Upper lobe of left lung (tissue), 6 donors: Measurements from ENCODE around the gene KRTAP5-5. TPM values are rescaled to one million over a fixed set of nuclear protein-coding genes. Genes with fewer than 3 reads are reported as not detected.
"Not testable (repeated sequence)": the region's sequence is repeated elsewhere in the genome, so short reads cannot be mapped to it uniquely, and the experiment has no call there.

Experiments used
- ATAC-seq, 2 donors: fragments of 200-7000 bp; cut with Tn5 transposase; one replicate each; pipeline ENCODE4 v1.9.1; 2022; ENCODE audit warnings: mild to moderate bottlenecking in 2 of 2, moderate library complexity in 2 of 2; ENCODE audit not compliant: low FRiP score in 2 of 2
- DNase-seq, 2 donors: peaks; one replicate each; pipeline ENCODE4 v3.0.0-alpha.2; 2019 to 2020
- H3K27ac ChIP-seq, 4 donors: fragments of 200-600 bp; sonication (generic); one replicate each; pipeline ENCODE4 v1.5.1; 2016 to 2019
- H3K27me3 ChIP-seq, 4 donors: fragments of 200-600 bp; sonication (generic); one replicate each; pipeline ENCODE4 v1.5.1; 2017 to 2019
- H3K36me3 ChIP-seq, 4 donors: fragments of 200-600 bp; sonication (generic); one replicate each; pipeline ENCODE4 v1.5.1; 2016 to 2019
- H3K4me1 ChIP-seq, 4 donors: fragments of 200-600 bp; sonication (generic); one replicate each; pipeline ENCODE4 v1.5.1; 2018 to 2019
- H3K4me3 ChIP-seq, 4 donors: fragments of 200-600 bp; sonication (generic); one replicate each; pipeline ENCODE4 v1.5.1; 2017 to 2019; ENCODE audit warnings: mild to moderate bottlenecking in 2 of 4, moderate library complexity in 1 of 4
- H3K9me3 ChIP-seq, 4 donors: fragments of 200-600 bp; sonication (generic); one replicate each; pipeline ENCODE4 v1.5.1; 2018 to 2019
- EP300 ChIP-seq, 4 donors: sonication (generic); formaldehyde crosslinking; IDR thresholded peaks; one replicate each; pipeline ENCODE4 v1.5.1; 2017; ENCODE audit warnings: antibody characterized with exemption in 4 of 4, control low read depth in 2 of 4
- POLR2A ChIP-seq, 4 donors: fragments of 450-650 bp; IDR thresholded peaks; one replicate each; pipeline ENCODE4 v1.5.1; 2016 to 2017; ENCODE audit warnings: antibody characterized with exemption in 4 of 4, mild to moderate bottlenecking in 2 of 4
- POLR2AphosphoS5 ChIP-seq, 2 donors: sonication (generic); formaldehyde crosslinking; IDR thresholded peaks; one replicate each; pipeline ENCODE4 v1.5.1; 2017; ENCODE audit warnings: antibody characterized with exemption in 2 of 2
- WGBS, 2 donors: methylation state at CpG; one replicate each; pipeline ENCODE4 v1.1.5; 2017 to 2018; 5-methylcytosine and 5-hydroxymethylcytosine counted together
- total RNA-seq, 6 donors: library from RNA; depleted of rRNA in 4 of 6; stranded (reverse); fragments of >200 nt in 4 of 6; gene quantifications; one replicate each; pipeline versions ENCODE4 v1.1.0 to v1.2.1, GENCODE V29; 2016 to 2021
- TF ChIP-seq, protein P1 (sequence below), 6 experiments: fragments of 450-650 bp in 4 of 6; fragments of 200-600 bp in 2 of 6; sonication (generic) in 2 of 6; IDR thresholded peaks; one replicate each; pipeline ENCODE4 v1.5.1; 2016 to 2019; ENCODE audit warnings: antibody characterized with exemption in 6 of 6
- donor health status: DM: no; HTN: no; CAD: no; lungs with moderate emphysema.
- donor health status: DM: no; HTN: yes; CAD: no; lungs with severe emphysema.

Gene KRTAP5-5
- total RNA-seq, 6 donors from 2014 or later, result not detected

DNA sequence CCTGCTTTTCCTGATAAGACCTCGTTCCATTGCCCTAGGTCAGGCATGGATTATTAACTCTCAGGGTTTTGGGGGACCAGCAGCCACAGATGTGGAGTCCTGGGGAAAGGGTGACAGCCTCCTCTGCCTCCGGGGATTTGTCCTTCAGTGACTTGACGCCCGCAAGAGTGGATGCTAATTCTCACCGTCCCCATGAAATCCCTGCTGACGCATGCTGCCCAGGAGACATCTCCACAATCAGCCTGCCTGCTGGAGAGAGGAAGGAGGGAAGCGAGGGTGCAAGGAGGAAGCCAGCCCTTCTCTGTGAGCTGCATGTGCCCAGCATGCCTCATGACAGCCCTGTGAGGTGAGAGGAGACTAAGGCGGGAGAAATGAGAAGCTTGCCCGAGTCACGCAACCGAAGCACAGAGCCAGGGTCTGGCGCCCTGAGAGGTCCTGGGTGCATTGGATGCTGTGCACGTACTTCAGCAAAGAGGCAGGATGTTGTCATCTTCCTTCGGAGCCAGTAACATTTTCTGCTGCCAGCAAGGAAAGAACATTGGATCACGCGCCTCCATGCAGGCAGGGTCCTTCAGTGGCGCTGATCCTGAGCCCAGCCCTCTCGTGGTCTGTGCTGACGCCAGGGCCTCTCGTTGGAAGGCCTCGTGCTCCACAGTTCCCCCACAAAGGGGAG is 40.1 kb downstream of the KRTAP5-5 start:
- H3K27ac ChIP-seq, result no peak overlapping the region
- DNase-seq (no peak), ATAC-seq (peak in 1 of 2 donors; percentile 40)
- H3K4me3 ChIP-seq, result no peak overlapping the region
- no peaks in the 10 kb centered on the region for H3K36me3 ChIP-seq
- WGBS, 2 donors, result 63 to 66% methylated on average over 13 to 19 of the region's 21 CpGs
- no peaks in the 10 kb centered on the region for H3K9me3 ChIP-seq
- H3K27me3 ChIP-seq, result no peaks in the 10 kb centered on the region
- no peaks in the 10 kb centered on the region for H3K4me1 ChIP-seq
- no peak for TF ChIP-seq EP300 (IDR thresholded peaks at IDR 0.05)
- no peak for TF ChIP-seq POLR2AphosphoS5 (IDR thresholded peaks at IDR 0.05)
- no peak for TF ChIP-seq POLR2A (IDR thresholded peaks at IDR 0.05)
- TF ChIP-seq, protein P1, sequence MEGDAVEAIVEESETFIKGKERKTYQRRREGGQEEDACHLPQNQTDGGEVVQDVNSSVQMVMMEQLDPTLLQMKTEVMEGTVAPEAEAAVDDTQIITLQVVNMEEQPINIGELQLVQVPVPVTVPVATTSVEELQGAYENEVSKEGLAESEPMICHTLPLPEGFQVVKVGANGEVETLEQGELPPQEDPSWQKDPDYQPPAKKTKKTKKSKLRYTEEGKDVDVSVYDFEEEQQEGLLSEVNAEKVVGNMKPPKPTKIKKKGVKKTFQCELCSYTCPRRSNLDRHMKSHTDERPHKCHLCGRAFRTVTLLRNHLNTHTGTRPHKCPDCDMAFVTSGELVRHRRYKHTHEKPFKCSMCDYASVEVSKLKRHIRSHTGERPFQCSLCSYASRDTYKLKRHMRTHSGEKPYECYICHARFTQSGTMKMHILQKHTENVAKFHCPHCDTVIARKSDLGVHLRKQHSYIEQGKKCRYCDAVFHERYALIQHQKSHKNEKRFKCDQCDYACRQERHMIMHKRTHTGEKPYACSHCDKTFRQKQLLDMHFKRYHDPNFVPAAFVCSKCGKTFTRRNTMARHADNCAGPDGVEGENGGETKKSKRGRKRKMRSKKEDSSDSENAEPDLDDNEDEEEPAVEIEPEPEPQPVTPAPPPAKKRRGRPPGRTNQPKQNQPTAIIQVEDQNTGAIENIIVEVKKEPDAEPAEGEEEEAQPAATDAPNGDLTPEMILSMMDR (IDR thresholded peaks at IDR 0.05), result no peak

DNA sequence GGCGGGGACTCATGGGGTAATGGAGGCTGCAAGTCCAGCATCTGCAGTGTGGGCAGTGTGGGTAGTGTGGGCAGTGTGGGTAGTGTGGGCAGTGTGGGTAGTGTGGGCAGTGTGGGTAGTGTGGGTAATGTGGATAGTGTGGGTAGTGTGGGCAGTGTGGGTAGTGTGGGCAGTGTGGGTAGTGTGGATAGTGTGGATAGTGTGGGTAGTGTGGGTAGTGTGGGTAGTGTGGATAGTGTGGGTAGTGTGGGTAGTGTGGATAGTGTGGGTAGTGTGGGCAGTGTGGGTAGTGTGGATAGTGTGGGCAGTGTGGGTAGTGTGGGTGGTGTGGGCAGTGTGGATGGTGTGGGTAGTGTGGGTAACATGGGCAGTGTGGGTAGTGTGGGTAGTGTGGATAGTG is 40.9 kb downstream of the KRTAP5-5 start:
- H3K9me3 ChIP-seq, ATAC-seq, DNase-seq, H3K4me3 ChIP-seq, H3K36me3 ChIP-seq, H3K27me3 ChIP-seq, H3K27ac ChIP-seq, H3K4me1 ChIP-seq: not testable (repeated sequence)
- WGBS, 2 donors, result 89 to 92% methylated on average over 1 of the region's 1 CpG

DNA sequence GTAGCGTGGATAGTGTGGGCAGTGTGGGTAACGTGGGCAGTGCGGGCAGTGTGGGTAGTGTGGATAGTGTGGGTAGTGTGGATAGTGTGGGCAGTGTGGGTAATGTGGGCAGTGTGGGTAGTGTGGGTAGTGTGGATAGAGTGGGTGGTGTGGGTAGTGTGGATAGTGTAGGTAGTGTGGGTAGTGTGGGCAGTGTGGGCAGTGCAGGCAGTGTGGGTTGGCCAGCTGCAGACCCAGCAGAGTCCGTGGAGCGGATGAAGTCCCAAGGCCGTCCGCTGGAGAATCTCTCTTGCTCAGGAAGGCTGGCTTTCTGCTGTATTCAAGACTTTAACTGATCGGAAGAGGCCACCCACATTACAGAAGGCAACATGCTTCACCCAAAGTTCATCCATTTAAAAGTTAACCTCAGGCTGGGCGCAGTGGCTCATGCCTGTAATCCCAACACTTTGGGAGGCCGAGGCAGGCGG is 41.4 kb downstream of the KRTAP5-5 start:
- no peak overlapping the region for H3K4me3 ChIP-seq
- DNase-seq (no peak), ATAC-seq (no peak)
- no peaks in the 10 kb centered on the region for H3K4me1 ChIP-seq
- 85 to 90% methylated on average over 11 of the region's 11 CpGs for WGBS, 2 donors
- H3K27me3 ChIP-seq, result no peaks in the 10 kb centered on the region
- no peak overlapping the region for H3K27ac ChIP-seq
- TF ChIP-seq EP300 (IDR thresholded peaks at IDR 0.05) (no peak), POLR2AphosphoS5 (IDR thresholded peaks at IDR 0.05) (no peak), POLR2A (IDR thresholded peaks at IDR 0.05) (no peak)
- TF ChIP-seq, protein P1 (IDR thresholded peaks at IDR 0.05), result no peak
- H3K9me3 ChIP-seq, result no peaks in the 10 kb centered on the region
- H3K36me3 ChIP-seq, result no peaks in the 10 kb centered on the region

DNA sequence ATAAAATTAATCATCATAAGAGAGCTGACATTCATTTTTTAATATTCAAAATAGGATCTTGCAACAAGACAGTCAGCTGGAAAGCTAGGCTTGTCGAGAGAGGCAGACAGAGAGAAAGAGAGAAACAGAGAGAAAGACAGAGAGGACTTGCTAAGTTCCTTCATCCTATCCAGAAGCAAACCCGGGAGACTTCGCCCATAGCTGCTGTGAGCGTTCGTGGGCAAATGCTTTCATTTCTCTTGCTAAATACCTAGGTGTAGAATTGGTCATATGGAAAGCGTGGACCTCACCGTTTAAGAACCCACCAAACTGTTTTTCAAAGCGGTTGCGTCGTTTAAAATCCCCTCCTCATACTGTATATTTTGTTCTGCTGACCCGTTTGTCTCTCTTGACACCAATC is 42.1 kb downstream of the KRTAP5-5 start:
- 75 to 81% methylated on average over 11 of the region's 11 CpGs for WGBS, 2 donors
- no peaks in the 10 kb centered on the region for H3K9me3 ChIP-seq
- ATAC-seq (no peak), DNase-seq (no peak)
- H3K36me3 ChIP-seq, result no peaks in the 10 kb centered on the region
- no peak overlapping the region for H3K4me3 ChIP-seq
- TF ChIP-seq, protein P1 (IDR thresholded peaks at IDR 0.05), result no peak
- no peak for TF ChIP-seq EP300 (IDR thresholded peaks at IDR 0.05)
- TF ChIP-seq POLR2AphosphoS5 (IDR thresholded peaks at IDR 0.05), result no peak
- no peak for TF ChIP-seq POLR2A (IDR thresholded peaks at IDR 0.05)
- no peaks in the 10 kb centered on the region for H3K4me1 ChIP-seq
- no peak overlapping the region for H3K27ac ChIP-seq
- no peaks in the 10 kb centered on the region for H3K27me3 ChIP-seq

DNA sequence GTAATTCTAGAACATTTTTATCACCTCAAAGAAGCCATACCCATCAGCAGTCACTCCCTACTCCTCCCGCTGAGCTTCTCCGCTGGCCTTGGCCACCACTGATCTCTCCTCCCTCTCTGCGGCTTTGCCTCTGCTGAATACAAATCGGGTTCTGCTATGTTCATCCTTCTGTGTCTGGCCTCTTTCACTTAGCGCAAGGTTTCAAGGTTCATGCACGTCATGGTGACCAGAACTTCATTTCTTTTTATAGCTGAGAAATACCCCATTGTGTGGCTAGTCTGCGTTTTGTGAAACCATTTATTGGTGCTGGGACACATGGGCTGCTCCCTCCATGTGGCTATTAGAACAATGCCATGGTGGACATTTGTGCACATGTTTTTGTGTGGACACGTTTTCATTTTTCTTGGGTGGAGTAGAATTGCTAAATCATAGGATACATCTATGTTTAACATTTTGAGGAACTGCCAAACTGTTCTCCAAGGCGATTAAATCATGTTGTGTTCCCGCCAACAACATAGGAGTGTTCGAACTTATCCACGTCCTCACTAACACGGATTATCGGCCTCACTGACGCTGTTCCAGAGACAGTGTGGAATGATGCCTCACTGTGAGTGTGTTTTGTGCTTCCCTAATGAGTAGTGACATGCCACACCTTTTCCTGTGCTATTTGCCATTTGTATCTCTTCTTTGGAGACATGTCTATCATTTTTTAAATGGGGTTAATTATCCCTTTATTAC is 43.2 kb downstream of the KRTAP5-5 start:
- WGBS, 2 donors, result 78% methylated on average over 15 of the region's 15 CpGs
- TF ChIP-seq EP300 (IDR thresholded peaks at IDR 0.05) (no peak), POLR2AphosphoS5 (IDR thresholded peaks at IDR 0.05) (no peak), POLR2A (IDR thresholded peaks at IDR 0.05) (no peak)
- TF ChIP-seq, protein P1 (IDR thresholded peaks at IDR 0.05), result no peak
- no peak for ATAC-seq
- DNase-seq, result no peak
- Histone ChIP-seq H3K4me3 (no peak overlapping the region), H3K27me3 (no peaks in the 10 kb centered on the region), H3K9me3 (no peaks in the 10 kb centered on the region), H3K4me1 (no peaks in the 10 kb centered on the region), H3K27ac (no peak overlapping the region), H3K36me3 (no peaks in the 10 kb centered on the region)
